Measurements from ENCODE around the gene OGDH. TPM values are rescaled to one million over a fixed set of nuclear protein-coding genes. Genes with fewer than 3 reads are reported as not detected.
A peak's percentile ranks its signal among the peaks of the same experiment; 100 is the strongest.

OGDH gene
- total and polyA plus RNA-seq, 7 donors, result 176 to 500 (median 252) TPM

DNA sequence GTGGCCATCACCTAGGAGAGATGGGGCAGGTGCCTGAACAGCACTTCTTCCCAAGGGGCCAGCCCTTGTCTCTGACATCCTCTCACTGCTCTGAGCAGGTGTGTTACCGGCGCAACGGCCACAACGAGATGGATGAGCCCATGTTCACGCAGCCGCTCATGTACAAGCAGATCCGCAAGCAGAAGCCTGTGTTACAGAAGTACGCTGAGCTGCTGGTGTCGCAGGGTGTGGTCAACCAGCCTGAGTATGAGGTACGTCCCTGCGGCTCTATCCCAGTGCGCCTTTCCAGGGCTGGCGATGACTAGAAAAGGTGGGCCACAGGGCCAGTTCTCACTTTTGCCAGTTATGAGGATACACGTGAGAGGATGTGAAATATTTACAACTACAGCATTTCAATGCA is 87.9 kb downstream of the OGDH start:
- peak in 1 of 4 donors; percentile 23 for ATAC-seq
- Histone ChIP-seq H3K4me3 (no peak overlapping the region), H3K27me3 (ENCODE audit: insufficient read depth in 3 of 3, low read length in 2 of 3) (no peaks in the 10 kb centered on the region), H3K9me3 (no peaks in the 10 kb centered on the region), H3K4me1 (peaks cover 10% of the 10 kb centered on the region), H3K27ac (peak overlapping the region; percentile 78), H3K36me3 (ENCODE audit: insufficient read depth in 1 of 2, low read depth in 1 of 2) (peaks cover 17 to 87% of the 10 kb centered on the region in 2 donors)
- DNase-seq, result no peak
- intact Hi-C loops (cut with DNase I), result no loop called here
- TF ChIP-seq, protein P1, sequence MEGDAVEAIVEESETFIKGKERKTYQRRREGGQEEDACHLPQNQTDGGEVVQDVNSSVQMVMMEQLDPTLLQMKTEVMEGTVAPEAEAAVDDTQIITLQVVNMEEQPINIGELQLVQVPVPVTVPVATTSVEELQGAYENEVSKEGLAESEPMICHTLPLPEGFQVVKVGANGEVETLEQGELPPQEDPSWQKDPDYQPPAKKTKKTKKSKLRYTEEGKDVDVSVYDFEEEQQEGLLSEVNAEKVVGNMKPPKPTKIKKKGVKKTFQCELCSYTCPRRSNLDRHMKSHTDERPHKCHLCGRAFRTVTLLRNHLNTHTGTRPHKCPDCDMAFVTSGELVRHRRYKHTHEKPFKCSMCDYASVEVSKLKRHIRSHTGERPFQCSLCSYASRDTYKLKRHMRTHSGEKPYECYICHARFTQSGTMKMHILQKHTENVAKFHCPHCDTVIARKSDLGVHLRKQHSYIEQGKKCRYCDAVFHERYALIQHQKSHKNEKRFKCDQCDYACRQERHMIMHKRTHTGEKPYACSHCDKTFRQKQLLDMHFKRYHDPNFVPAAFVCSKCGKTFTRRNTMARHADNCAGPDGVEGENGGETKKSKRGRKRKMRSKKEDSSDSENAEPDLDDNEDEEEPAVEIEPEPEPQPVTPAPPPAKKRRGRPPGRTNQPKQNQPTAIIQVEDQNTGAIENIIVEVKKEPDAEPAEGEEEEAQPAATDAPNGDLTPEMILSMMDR (IDR thresholded peaks at IDR 0.05), result no peak
- WGBS, 3 donors, result 96% methylated on average over 14 of the region's 14 CpGs

DNA sequence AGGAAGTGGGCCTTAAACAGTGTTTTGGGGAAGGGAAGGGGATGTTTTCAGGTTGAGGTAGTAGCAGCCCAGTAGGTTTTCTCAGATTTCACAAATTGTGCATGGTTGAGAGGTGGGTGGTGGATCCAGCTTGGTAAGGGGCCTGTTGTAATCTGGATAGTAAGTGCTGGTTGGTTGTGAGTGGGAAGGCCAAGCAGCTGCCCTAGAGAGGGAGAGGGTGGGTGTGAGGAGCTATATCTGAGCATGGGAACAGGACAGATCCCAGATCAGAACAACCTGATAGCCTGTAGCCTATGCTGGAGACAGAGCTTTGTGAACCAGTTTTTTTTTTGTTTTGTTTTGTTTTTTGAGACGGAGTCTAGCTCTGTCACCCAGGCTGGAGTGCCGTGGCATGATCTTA is 88.3 kb downstream of the OGDH start:
- 93 to 99% (median 95%) methylated on average over 2 of the region's 2 CpGs for WGBS, 3 donors
- H3K9me3 ChIP-seq, result no peaks in the 10 kb centered on the region
- no peaks in the 10 kb centered on the region for H3K27me3 ChIP-seq (ENCODE audit: insufficient read depth in 3 of 3, low read length in 2 of 3)
- ATAC-seq (peak in 1 of 4 donors; percentile 40), DNase-seq (no peak)
- H3K36me3 ChIP-seq (ENCODE audit: insufficient read depth in 1 of 2, low read depth in 1 of 2), result peaks cover 18 to 87% of the 10 kb centered on the region in 2 donors
- intact Hi-C loops (cut with DNase I), result no loop called here
- H3K27ac ChIP-seq, result peak overlapping the region; percentile 78
- no peak overlapping the region for H3K4me3 ChIP-seq
- H3K4me1 ChIP-seq, result peaks cover 10% of the 10 kb centered on the region
- TF ChIP-seq, protein P1 (IDR thresholded peaks at IDR 0.05), result no peak

DNA sequence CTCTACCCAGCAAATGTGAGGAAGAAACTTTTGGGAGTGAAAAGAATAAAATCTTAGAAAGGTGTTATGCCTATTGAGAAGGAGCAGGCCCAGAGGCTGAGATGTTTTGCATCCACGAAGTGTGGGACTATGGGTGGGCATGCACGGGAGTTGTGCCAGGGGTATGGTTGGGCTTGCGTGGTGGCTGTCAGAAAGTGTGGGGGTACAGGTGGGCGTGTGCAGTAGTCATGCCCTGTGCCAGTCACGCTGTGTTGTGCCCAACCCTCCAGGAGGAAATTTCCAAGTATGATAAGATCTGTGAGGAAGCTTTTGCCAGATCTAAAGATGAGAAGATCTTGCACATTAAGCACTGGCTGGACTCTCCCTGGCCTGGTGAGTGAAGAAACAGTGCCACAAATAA is 89.3 kb downstream of the OGDH start:
- no peaks in the 10 kb centered on the region for H3K27me3 ChIP-seq (ENCODE audit: insufficient read depth in 3 of 3, low read length in 2 of 3)
- ATAC-seq (no peak), DNase-seq (no peak)
- no peaks in the 10 kb centered on the region for H3K9me3 ChIP-seq
- WGBS, 3 donors, result 88 to 97% (median 89%) methylated on average over 5 of the region's 5 CpGs
- intact Hi-C loops (cut with DNase I), result no loop called here
- no peak overlapping the region for H3K27ac ChIP-seq
- H3K4me3 ChIP-seq, result no peak overlapping the region
- TF ChIP-seq, protein P1 (IDR thresholded peaks at IDR 0.05), result no peak
- H3K36me3 ChIP-seq (ENCODE audit: insufficient read depth in 1 of 2, low read depth in 1 of 2), result peaks cover 18 to 87% of the 10 kb centered on the region in 2 donors
- peaks cover 10% of the 10 kb centered on the region for H3K4me1 ChIP-seq

DNA sequence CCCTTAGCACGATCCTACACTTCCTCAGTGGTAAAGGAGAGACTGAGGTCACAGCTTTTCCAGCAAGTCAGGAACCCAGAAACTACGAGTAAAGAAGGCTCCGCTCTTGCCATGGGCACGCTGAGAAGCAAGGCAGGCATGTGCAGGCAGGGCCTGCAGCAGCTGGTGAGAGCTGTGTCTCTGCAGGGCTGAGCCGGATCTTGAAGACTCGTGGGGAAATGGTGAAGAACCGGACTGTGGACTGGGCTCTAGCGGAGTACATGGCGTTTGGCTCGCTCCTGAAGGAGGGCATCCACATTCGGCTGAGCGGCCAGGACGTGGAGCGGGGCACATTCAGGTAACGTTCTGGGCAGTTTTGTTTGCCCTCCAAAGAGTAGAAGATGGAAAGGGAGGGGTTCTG is 90.3 kb downstream of the OGDH start:
- peaks cover 10% of the 10 kb centered on the region for H3K4me1 ChIP-seq
- peaks cover 18 to 96% of the 10 kb centered on the region in 2 donors for H3K36me3 ChIP-seq (ENCODE audit: insufficient read depth in 1 of 2, low read depth in 1 of 2)
- H3K4me3 ChIP-seq, result no peak overlapping the region
- DNase-seq (no peak), ATAC-seq (no peak)
- TF ChIP-seq, protein P1 (IDR thresholded peaks at IDR 0.05), result no peak
- intact Hi-C loops (cut with DNase I), result no loop called here
- H3K9me3 ChIP-seq, result no peaks in the 10 kb centered on the region
- 88 to 96% (median 94%) methylated on average over 15 of the region's 15 CpGs for WGBS, 3 donors
- H3K27me3 ChIP-seq (ENCODE audit: insufficient read depth in 3 of 3, low read length in 2 of 3), result no peaks in the 10 kb centered on the region
- no peak overlapping the region for H3K27ac ChIP-seq

Data from psoas muscle (tissue), 8 donors.